ENCODE measurements around the gene VPS13C. TPM values are rescaled to one million over a fixed set of nuclear protein-coding genes. Genes with fewer than 3 reads are reported as not detected.

The VPS13C gene
- total RNA-seq, 2 donors from 2014 or later = 28.7 to 47.2 TPM

GRCh38 chr15:62027263-62027565 lies 33.0 kb downstream of the VPS13C start:
- TF ChIP-seq, protein P1, sequence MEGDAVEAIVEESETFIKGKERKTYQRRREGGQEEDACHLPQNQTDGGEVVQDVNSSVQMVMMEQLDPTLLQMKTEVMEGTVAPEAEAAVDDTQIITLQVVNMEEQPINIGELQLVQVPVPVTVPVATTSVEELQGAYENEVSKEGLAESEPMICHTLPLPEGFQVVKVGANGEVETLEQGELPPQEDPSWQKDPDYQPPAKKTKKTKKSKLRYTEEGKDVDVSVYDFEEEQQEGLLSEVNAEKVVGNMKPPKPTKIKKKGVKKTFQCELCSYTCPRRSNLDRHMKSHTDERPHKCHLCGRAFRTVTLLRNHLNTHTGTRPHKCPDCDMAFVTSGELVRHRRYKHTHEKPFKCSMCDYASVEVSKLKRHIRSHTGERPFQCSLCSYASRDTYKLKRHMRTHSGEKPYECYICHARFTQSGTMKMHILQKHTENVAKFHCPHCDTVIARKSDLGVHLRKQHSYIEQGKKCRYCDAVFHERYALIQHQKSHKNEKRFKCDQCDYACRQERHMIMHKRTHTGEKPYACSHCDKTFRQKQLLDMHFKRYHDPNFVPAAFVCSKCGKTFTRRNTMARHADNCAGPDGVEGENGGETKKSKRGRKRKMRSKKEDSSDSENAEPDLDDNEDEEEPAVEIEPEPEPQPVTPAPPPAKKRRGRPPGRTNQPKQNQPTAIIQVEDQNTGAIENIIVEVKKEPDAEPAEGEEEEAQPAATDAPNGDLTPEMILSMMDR (conservative IDR thresholded peaks at IDR 0.05) = no peak
- WGBS, 2 experiments (ENCODE audit: insufficient coverage in 1 of 2, insufficient read length in 1 of 2) = 94% methylated on average over 3 of the region's 3 CpGs; no CpG with 5 or more reads in 1 of the 2 experiments
- no peak for DNase-seq

DNA sequence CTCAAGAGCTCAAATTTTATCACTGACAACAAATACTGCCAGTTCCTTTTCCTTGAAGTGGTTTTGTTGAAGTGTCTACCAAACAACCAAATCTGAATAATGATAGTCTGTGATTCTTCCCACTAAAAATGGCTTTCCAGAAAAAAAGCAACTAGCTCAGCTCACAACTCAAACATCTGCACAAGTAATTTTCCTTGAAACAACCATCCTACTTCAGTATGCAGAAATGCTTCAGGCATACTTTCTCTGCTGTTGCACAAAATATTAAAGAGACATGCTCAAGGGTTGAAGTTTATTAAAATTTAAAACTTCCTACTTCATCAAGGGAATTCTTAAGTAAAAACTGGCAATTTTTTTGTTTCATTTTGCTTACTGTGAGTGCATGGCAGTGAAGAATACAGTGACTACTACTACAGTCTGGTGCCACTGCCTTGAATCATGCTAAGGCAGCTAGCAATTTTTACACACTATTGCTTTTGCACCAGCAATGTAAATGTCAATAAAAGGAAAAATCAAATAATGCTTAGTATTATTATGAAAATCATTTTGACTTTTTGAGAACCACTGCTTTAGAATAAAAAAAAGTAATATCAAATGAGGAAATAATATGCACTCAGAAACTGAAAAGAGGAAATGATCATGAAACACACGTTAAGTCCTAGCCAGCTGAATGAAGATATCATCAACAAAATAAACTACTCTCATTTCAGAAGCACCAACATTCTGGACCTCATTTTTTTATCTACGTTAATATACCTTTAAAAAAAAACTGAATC lies 33.6 kb downstream of the VPS13C start:
- H3K27me3 Mint-ChIP-seq (ENCODE audit: insufficient read depth) = no peaks in the 10 kb centered on the region
- no peak overlapping the region for H3K4me3 Mint-ChIP-seq
- no peaks in the 10 kb centered on the region for H3K4me1 Mint-ChIP-seq
- no peak overlapping the region for H3K27ac Mint-ChIP-seq
- H3K27me3 ChIP-seq (ENCODE audit: control insufficient read depth, insufficient read depth, low read length, poor library complexity, severe bottlenecking) = no peaks in the 10 kb centered on the region
- no peaks in the 10 kb centered on the region for H3K9me3 ChIP-seq (ENCODE audit: control insufficient read depth, low read length)
- no peaks in the 10 kb centered on the region for H3K36me3 ChIP-seq (ENCODE audit: control insufficient read depth, insufficient read depth, low read length)
- H3K9ac ChIP-seq (ENCODE audit: extremely low read depth, low read length, poor library complexity, severe bottlenecking) = no peak overlapping the region
- no peak overlapping the region for H3K27ac ChIP-seq (ENCODE audit: low read depth, low read length)
- no peak for DNase-seq
- no peak overlapping the region for H3K4me3 ChIP-seq (ENCODE audit: low read length)
- 98 to 100% methylated on average over 2 of the region's 2 CpGs for WGBS, 2 experiments (ENCODE audit: insufficient coverage in 1 of 2, insufficient read length in 1 of 2)
- H3K4me1 ChIP-seq (ENCODE audit: control insufficient read depth, insufficient read depth, low read length) = no peaks in the 10 kb centered on the region
- no peaks in the 10 kb centered on the region for H3K9me3 Mint-ChIP-seq
- TF ChIP-seq, protein P1 (conservative IDR thresholded peaks at IDR 0.05) = no peak
- no peaks in the 10 kb centered on the region for H3K36me3 Mint-ChIP-seq (ENCODE audit: low read depth)

More at GRCh38 chr15:62027263-62027565, 33.0 kb downstream of the VPS13C start:
- Histone ChIP-seq H3K36me3 (ENCODE audit: control insufficient read depth, insufficient read depth, low read length) (no peaks in the 10 kb centered on the region), H3K9me3 (ENCODE audit: control insufficient read depth, low read length) (no peaks in the 10 kb centered on the region), H3K27me3 (ENCODE audit: control insufficient read depth, insufficient read depth, low read length, poor library complexity, severe bottlenecking) (no peaks in the 10 kb centered on the region), H3K4me3 (ENCODE audit: low read length) (no peak overlapping the region), H3K27ac (ENCODE audit: low read depth, low read length) (no peak overlapping the region), H3K9ac (ENCODE audit: extremely low read depth, low read length, poor library complexity, severe bottlenecking) (no peak overlapping the region), H3K4me1 (ENCODE audit: control insufficient read depth, insufficient read depth, low read length) (no peaks in the 10 kb centered on the region)
- no peak overlapping the region for H3K27ac Mint-ChIP-seq
- no peaks in the 10 kb centered on the region for H3K36me3 Mint-ChIP-seq (ENCODE audit: low read depth)
- H3K4me3 Mint-ChIP-seq = no peak overlapping the region
- H3K27me3 Mint-ChIP-seq (ENCODE audit: insufficient read depth) = no peaks in the 10 kb centered on the region
- no peaks in the 10 kb centered on the region for H3K9me3 Mint-ChIP-seq
- no peaks in the 10 kb centered on the region for H3K4me1 Mint-ChIP-seq

DNA sequence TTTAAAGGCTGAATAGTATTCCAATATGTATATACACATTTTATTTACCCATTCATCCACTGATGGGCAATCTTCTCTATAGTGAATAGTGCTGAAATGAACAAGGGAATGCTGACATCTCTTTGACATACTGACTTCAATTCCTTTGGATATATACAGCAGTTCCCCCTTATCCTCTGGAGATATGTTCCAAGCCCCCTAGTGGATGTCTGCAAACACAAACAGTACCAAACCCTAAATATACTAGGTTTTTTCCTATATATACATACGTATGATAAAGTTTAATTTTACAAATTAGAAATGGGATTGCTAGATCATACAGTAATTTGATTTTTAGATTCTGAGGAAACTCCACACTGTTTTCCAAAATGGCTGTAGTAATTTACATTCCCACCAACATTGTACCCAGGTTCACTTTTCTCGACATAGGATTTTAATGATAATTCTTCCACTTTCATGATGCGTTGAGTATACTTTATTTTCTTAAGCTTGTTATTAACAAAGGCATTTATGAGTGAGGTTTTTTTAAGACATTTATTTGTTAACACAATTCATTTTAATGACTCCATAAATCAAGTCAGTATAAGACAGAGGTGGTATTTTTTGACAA lies 38.2 kb downstream of the VPS13C start:
- WGBS, 2 experiments (ENCODE audit: insufficient coverage in 1 of 2, insufficient read length in 1 of 2) = 100% methylated on average over 2 of the region's 3 CpGs; no CpG with 5 or more reads in 1 of the 2 experiments
- TF ChIP-seq, protein P1 (conservative IDR thresholded peaks at IDR 0.05) = peak; percentile 79

More for the DNA sequence above, 38.2 kb downstream of the VPS13C start:
- H3K27me3 ChIP-seq (ENCODE audit: control insufficient read depth, insufficient read depth, low read length, poor library complexity, severe bottlenecking) = no peaks in the 10 kb centered on the region
- no peak overlapping the region for H3K9ac ChIP-seq (ENCODE audit: extremely low read depth, low read length, poor library complexity, severe bottlenecking)
- no peaks in the 10 kb centered on the region for H3K27me3 Mint-ChIP-seq (ENCODE audit: insufficient read depth)
- H3K4me1 ChIP-seq (ENCODE audit: control insufficient read depth, insufficient read depth, low read length) = no peaks in the 10 kb centered on the region
- H3K27ac ChIP-seq (ENCODE audit: low read depth, low read length) = no peak overlapping the region
- H3K4me3 ChIP-seq (ENCODE audit: low read length) = no peak overlapping the region
- DNase-seq = no peak
- peaks cover 4% of the 10 kb centered on the region for H3K9me3 Mint-ChIP-seq
- no peak overlapping the region for H3K27ac Mint-ChIP-seq
- H3K4me1 Mint-ChIP-seq = no peaks in the 10 kb centered on the region
- H3K9me3 ChIP-seq (ENCODE audit: control insufficient read depth, low read length) = no peaks in the 10 kb centered on the region
- H3K36me3 ChIP-seq (ENCODE audit: control insufficient read depth, insufficient read depth, low read length) = no peaks in the 10 kb centered on the region
- peaks cover 21% of the 10 kb centered on the region for H3K36me3 Mint-ChIP-seq (ENCODE audit: low read depth)
- H3K4me3 Mint-ChIP-seq = no peak overlapping the region
